DOHH2 (cell line): ENCODE data around the gene GPRASP1.

ENCODE experiments used
- EZH2phosphoT487 ChIP-seq: fragments of 200-600 bp; sonication (generic); IDR thresholded peaks from 2 replicates; pipeline ENCODE4 v1.6.1; 2017; ENCODE audit warnings: borderline replicate concordance, mild to moderate bottlenecking, antibody characterized with exemption, low read length, moderate library complexity, mixed read lengths
- TF ChIP-seq, protein P1 (sequence below): fragments of 200-600 bp; sonication (generic); IDR thresholded peaks from one replicate; pipeline ENCODE4 v1.5.1; 2014; ENCODE audit warnings: antibody characterized with exemption, mild to moderate bottlenecking, low read depth, low read length; ENCODE audit not compliant: poor library complexity, severe bottlenecking

DNA sequence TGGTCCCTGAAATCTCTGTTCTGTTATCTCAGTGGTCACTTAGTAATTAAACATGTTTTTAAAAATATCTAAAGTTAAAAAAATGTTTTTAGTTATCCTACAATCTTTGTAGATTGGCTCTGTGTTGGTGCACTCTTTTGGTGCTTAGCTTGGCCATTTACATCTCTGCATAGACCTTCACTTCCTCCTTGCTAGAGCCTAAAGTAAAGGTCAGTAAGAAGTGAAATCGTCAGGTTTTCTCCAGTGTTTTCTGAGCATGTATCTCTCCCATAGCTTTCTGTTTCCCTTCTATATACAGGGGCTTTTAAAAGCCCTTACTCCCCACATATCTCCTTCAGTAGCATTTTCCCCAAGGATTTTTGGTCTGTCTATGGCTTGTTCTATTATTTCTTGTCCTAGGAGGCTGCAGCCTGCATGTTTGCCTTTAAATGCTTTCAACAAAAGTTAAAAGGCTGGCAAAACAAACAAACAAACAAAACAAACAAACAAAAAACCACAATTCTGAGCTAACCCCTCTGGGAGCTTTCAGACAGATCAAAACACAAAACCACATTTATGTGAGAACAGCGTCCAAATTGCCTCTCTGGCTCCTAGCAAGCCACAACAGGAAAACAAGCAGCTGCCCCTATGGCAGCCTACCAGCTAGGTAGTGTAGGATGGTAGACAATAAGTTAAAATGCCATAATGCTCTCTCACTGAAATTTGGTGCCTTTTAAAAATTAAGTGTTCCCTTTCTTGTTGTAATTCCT lies 33.7 kb downstream of the GPRASP1 start:
- TF ChIP-seq, protein P1, sequence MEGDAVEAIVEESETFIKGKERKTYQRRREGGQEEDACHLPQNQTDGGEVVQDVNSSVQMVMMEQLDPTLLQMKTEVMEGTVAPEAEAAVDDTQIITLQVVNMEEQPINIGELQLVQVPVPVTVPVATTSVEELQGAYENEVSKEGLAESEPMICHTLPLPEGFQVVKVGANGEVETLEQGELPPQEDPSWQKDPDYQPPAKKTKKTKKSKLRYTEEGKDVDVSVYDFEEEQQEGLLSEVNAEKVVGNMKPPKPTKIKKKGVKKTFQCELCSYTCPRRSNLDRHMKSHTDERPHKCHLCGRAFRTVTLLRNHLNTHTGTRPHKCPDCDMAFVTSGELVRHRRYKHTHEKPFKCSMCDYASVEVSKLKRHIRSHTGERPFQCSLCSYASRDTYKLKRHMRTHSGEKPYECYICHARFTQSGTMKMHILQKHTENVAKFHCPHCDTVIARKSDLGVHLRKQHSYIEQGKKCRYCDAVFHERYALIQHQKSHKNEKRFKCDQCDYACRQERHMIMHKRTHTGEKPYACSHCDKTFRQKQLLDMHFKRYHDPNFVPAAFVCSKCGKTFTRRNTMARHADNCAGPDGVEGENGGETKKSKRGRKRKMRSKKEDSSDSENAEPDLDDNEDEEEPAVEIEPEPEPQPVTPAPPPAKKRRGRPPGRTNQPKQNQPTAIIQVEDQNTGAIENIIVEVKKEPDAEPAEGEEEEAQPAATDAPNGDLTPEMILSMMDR: no peak
- no peak for TF ChIP-seq EZH2phosphoT487
